Uterus (tissue), 4 donors: Measurements from ENCODE around the gene SPOCK1. TPM values are rescaled to one million over a fixed set of nuclear protein-coding genes. Genes with fewer than 3 reads are reported as not detected.
A peak's percentile ranks its signal among the peaks of the same experiment; 100 is the strongest.
"Not testable (repeated sequence)": the region's sequence is repeated elsewhere in the genome, so short reads cannot be mapped to it uniquely, and the experiment has no call there.

ENCODE experiments used
- DNase-seq, 2 donors: peaks; one replicate each; pipeline ENCODE4 v3.0.0-alpha.2; 2019 to 2020
- H3K27ac ChIP-seq, 2 donors: fragments of 200-600 bp; sonication (generic); 1 replicate in 1 of 2; 2 replicates in 1 of 2; pipeline ENCODE4 v1.5.1; 2016 to 2018
- H3K27me3 ChIP-seq, 2 donors: fragments of 200-600 bp; sonication (generic); one replicate each; pipeline ENCODE4 v1.5.1; 2018 to 2019; ENCODE audit warnings: control low read depth in 1 of 2
- H3K36me3 ChIP-seq, 2 donors: fragments of 200-600 bp; sonication (generic); one replicate each; pipeline ENCODE4 v1.5.1; 2019; ENCODE audit warnings: control low read depth in 1 of 2
- H3K4me1 ChIP-seq, 2 donors: fragments of 200-600 bp; sonication (generic); one replicate each; pipeline ENCODE4 v1.5.1; 2018 to 2019; ENCODE audit warnings: control low read depth in 1 of 2
- H3K4me3 ChIP-seq, 2 donors: fragments of 200-600 bp; sonication (generic); 1 replicate in 1 of 2; 2 replicates in 1 of 2; pipeline ENCODE4 v1.5.1; 2018 to 2019; ENCODE audit warnings: mild to moderate bottlenecking in 1 of 2
- H3K9me3 ChIP-seq, 2 donors: fragments of 200-600 bp; sonication (generic); one replicate each; pipeline ENCODE4 v1.5.1; 2019; ENCODE audit warnings: control low read depth in 1 of 2
- CTCF ChIP-seq, 4 experiments: fragments of 200-600 bp in 2 of 4; fragments of 450-650 bp in 2 of 4; sonication (generic) in 2 of 4; IDR thresholded peaks; one replicate each; pipeline ENCODE4 v1.5.1; 2016 to 2019; ENCODE audit warnings: antibody characterized with exemption in 4 of 4, mild to moderate bottlenecking in 2 of 4, moderate library complexity in 1 of 4
- POLR2A ChIP-seq, 2 donors: fragments of 450-650 bp; IDR thresholded peaks; one replicate each; pipeline ENCODE4 v1.6.1; 2016; ENCODE audit warnings: antibody characterized with exemption in 2 of 2, mild to moderate bottlenecking in 1 of 2, moderate library complexity in 1 of 2
- intact Hi-C: fragments of 100-400 bp; cut with DNase I; formaldehyde crosslinking; loops from one replicate; pipeline ENCODE4 v1.15.1; 2023; ENCODE audit warnings: low total_unique reads
- total RNA-seq, 4 donors: library from RNA; depleted of rRNA in 3 of 4; stranded (reverse); fragments of >200 nt in 3 of 4; gene quantifications; one replicate each; pipeline versions ENCODE4 v1.1.0 to v1.2.4, GENCODE V29; 2014 to 2023
- donor health status: DM: yes; HTN: yes; CAD: no.

SPOCK1 gene
- total RNA-seq, 4 donors from 2014 or later, result 31.8 to 131 (median 45.1) TPM

GRCh38 chr5:137263371-137264005, 235.6 kb downstream of the SPOCK1 start:
- H3K27ac ChIP-seq, result no peak overlapping the region
- no peak for DNase-seq
- H3K9me3 ChIP-seq, result no peaks in the 10 kb centered on the region
- no peak for TF ChIP-seq POLR2A (IDR thresholded peaks at IDR 0.05)
- no peak for TF ChIP-seq CTCF (IDR thresholded peaks at IDR 0.05)
- no peaks in the 10 kb centered on the region for H3K27me3 ChIP-seq
- intact Hi-C loops, result no loop called here
- H3K4me3 ChIP-seq, result no peak overlapping the region
- no peaks in the 10 kb centered on the region for H3K36me3 ChIP-seq
- H3K4me1 ChIP-seq, result no peaks in the 10 kb centered on the region

GRCh38 chr5:137262818-137263217, 236.3 kb downstream of the SPOCK1 start:
- Histone ChIP-seq H3K9me3 (no peaks in the 10 kb centered on the region), H3K4me1 (no peaks in the 10 kb centered on the region), H3K36me3 (no peaks in the 10 kb centered on the region), H3K27me3 (no peaks in the 10 kb centered on the region), H3K4me3 (no peak overlapping the region), H3K27ac (no peak overlapping the region)
- intact Hi-C loops, result no loop called here
- DNase-seq, result no peak
- TF ChIP-seq POLR2A (IDR thresholded peaks at IDR 0.05) (no peak), CTCF (IDR thresholded peaks at IDR 0.05) (no peak)

DNA sequence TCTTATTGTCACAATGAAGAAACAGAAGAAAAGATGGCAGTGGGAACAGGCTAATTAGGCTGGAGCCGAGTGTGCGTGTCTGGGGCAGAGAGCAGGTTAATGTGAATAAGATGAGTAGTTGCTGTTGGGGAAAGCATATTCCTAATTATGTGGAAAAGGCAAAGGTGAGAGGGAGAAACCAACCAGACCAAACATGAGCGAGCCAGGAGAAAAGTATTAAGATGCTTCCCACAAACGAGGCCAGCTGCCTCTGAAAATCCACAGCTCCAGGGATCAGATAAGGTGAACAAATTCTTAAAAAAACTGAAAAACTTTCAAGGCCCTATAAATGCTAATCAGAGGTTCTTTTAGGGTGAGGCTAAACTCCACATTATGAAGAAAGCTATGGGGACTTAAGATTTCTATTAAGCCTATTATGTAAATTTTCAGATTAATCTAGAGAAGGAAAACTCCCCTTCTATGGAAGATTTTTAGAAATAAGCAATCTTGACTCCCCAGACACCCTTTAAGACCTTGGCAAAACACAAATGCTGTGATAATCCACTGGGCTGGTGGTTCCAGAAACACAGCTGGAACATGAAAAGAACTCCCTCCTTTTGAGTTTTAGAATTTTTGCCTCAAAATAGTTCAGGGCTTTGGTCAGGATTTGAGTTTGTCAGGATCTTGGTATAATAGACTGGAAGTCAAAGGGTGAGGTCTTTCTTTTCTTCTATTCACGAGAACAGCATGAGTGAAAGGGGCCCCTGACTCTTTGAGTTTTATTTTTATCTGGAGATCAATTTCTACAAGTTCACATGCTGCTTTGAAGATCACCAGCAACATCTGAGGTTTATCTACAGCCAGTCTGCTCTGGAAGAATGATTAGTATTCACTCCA, 238.1 kb downstream of the SPOCK1 start:
- H3K36me3 ChIP-seq, result no peaks in the 10 kb centered on the region
- H3K27me3 ChIP-seq, result no peaks in the 10 kb centered on the region
- no peak for DNase-seq
- H3K9me3 ChIP-seq, result no peaks in the 10 kb centered on the region
- TF ChIP-seq CTCF (IDR thresholded peaks at IDR 0.05) (no peak), POLR2A (IDR thresholded peaks at IDR 0.05) (no peak)
- no peaks in the 10 kb centered on the region for H3K4me1 ChIP-seq
- intact Hi-C loops, result no loop called here
- H3K27ac ChIP-seq, result peak overlapping the region; percentile 6 to 33
- H3K4me3 ChIP-seq, result no peak overlapping the region

GRCh38 chr5:137259115-137259514, 240.0 kb downstream of the SPOCK1 start:
- H3K9me3 ChIP-seq, H3K4me3 ChIP-seq, H3K4me1 ChIP-seq, H3K27me3 ChIP-seq, H3K27ac ChIP-seq, intact Hi-C loops, H3K36me3 ChIP-seq, DNase-seq: not testable (repeated sequence)

DNA sequence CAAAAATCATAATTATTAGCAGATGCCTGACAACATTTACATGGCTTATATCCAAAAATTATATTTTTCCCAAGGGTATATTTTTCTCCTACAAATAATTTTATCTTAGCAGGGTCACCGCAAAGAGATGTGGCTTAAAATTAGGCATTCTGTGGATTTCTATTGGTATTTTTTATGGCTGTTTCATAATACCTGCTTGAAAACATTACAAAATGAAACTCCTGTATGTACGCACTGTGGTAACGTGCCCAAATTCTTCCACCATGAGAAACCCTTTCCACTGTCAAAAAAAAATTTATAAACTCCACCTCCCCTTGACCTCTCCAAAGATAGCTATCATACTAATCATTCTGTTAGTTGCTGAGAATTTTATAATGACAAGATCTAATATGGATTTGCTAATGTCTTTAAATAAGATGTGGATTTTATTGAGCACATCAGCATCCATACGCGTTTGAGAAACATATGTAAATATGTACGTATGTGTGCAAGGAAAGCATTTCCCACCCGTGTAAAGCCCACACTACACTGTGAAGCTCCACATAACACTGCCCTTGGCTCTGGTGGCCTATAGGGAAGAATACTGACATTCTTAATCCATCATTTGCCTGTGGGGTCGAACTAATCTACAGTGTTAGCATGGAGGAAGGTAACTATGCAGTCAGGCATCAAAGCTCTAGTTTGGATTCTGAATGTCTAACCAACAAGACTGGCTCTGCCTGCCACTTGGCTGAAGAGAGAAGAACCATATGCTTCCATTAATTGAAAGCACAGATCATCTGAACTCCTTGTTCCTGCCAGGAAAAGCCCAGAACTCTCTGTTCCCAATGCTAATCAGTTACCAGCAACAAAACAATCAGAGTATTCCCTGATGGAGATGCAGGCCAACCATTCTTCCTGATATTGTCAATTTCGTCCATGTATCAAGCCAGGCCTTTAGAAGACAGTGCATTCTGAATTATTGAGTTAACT, 244.7 kb downstream of the SPOCK1 start:
- Histone ChIP-seq H3K9me3 (no peaks in the 10 kb centered on the region), H3K27me3 (no peaks in the 10 kb centered on the region), H3K4me3 (no peak overlapping the region), H3K36me3 (no peaks in the 10 kb centered on the region), H3K27ac (peak overlapping the region; percentile 42 to 72), H3K4me1 (no peaks in the 10 kb centered on the region)
- DNase-seq, result peak in 1 of 2 donors; percentile 45
- no peak for TF ChIP-seq POLR2A (IDR thresholded peaks at IDR 0.05)
- no peak for TF ChIP-seq CTCF (IDR thresholded peaks at IDR 0.05)
- intact Hi-C loops, result no loop called here
